ENCODE data around the gene EZH2. TPM values are rescaled to one million over a fixed set of nuclear protein-coding genes. Genes with fewer than 3 reads are reported as not detected.

The EZH2 gene
- total and polyA plus RNA-seq, 2 of the 4 experiments (the other 2 are of a cell fraction): 13.1 to 19.8 TPM

GRCh38 chr7:148825338-148825737 is 58.8 kb downstream of the EZH2 start:
- Histone ChIP-seq H4K91ac (ENCODE audit: insufficient read depth, low read depth, low read length) (no peak overlapping the region), H4K5ac (ENCODE audit: low read depth, low read length) (peak overlapping the region; percentile 57; the same call in 1 of the 2 replicates), H3K4me2 (ENCODE audit: low read depth, low read length) (no peak overlapping the region), H3K9ac (ENCODE audit: low read depth, low read length) (no peak overlapping the region), H3K23ac (ENCODE audit: low read depth, low read length) (peak overlapping the region; percentile 71; the same call in 1 of the 2 replicates), H2BK120ac (ENCODE audit: low read depth, low read length) (no peak overlapping the region), H3K4me1 (ENCODE audit: control insufficient read depth, insufficient read depth, low read length) (peaks cover 2% of the 10 kb centered on the region; the same call in 1 of the 2 replicates), H2AFZ (replicated peaks; ENCODE audit: low read length, poor library complexity) (no peak overlapping the region), H3K79me1 (ENCODE audit: low read depth in 1 of 2, low read length in 2 of 2) (peaks cover 2 to 4% of the 10 kb centered on the region in 2 experiments; a peak in 3 of 4 replicates), H4K20me1 (ENCODE audit: insufficient read depth, low read length) (no peaks in the 10 kb centered on the region), H3K27ac (ENCODE audit: insufficient read depth, low read length) (no peak overlapping the region), H2AK5ac (ENCODE audit: low read depth, low read length) (no peak overlapping the region), H3K9me1 (ENCODE audit: insufficient read depth, low read length) (peaks cover 3% of the 10 kb centered on the region), H2AK9ac (replicated peaks; ENCODE audit: low read depth, low read length, poor library complexity) (no peak overlapping the region), H3K56ac (ENCODE audit: extremely low read depth, insufficient read depth, low read length) (no peak overlapping the region), H2BK15ac (ENCODE audit: low read depth, low read length) (no peak overlapping the region), H3K27me3 (ENCODE audit: control insufficient read depth, insufficient read depth, low read length) (no peaks in the 10 kb centered on the region), H3K36me3 (ENCODE audit: control insufficient read depth, insufficient read depth, low read length) (peaks cover 5% of the 10 kb centered on the region; the same call in 1 of the 2 replicates), H3K18ac (ENCODE audit: low read depth, low read length) (no peak overlapping the region), H3K9me3 (ENCODE audit: control insufficient read depth, insufficient read depth, low read length) (no peaks in the 10 kb centered on the region), H3K4ac (ENCODE audit: low read depth, low read length) (no peak overlapping the region), H3K14ac (replicated peaks; ENCODE audit: low read depth, low read length) (no peak overlapping the region), H4K8ac (ENCODE audit: low read depth in 2 of 2, low read length in 2 of 2) (0 out of 4 replicates have a peak overlapping the region, but pooled peaks of 1 of the 2 experiments have one; percentile 47), H2BK5ac (ENCODE audit: low read depth, low read length, poor library complexity, severe bottlenecking) (no peak overlapping the region), H2BK20ac (ENCODE audit: low read depth, low read length) (no peak overlapping the region), H3K4me3 (ENCODE audit: insufficient read depth, low read depth, low read length) (no peak overlapping the region)
- POLR2A ChIA-PET (ENCODE audit: unreplicated experiment): no interaction called here
- intact Hi-C loops (cut with micrococcal nuclease): no loop called here
- in situ Hi-C loops (cut with MboI; ENCODE audit: low sequenced_read_pairs): no loop called here
- CTCF ChIA-PET: no interaction called here
- TF ChIP-seq RFX5 (IDR thresholded peaks at IDR 0.05; ENCODE audit: low read depth, low read length) (no peak), RAD21 (IDR thresholded peaks at IDR 0.05; ENCODE audit: low read length) (no peak), ELK1 (IDR thresholded peaks at IDR 0.05; ENCODE audit: borderline replicate concordance, low read depth, low read length) (no peak), NFE2L2 (IDR thresholded peaks at IDR 0.05; ENCODE audit: low read depth, low read length) (no peak), CEBPB (IDR thresholded peaks at IDR 0.05; ENCODE audit: low read depth, low read length) (no peak), BHLHE40 (IDR thresholded peaks at IDR 0.05; ENCODE audit: low read depth, low read length) (no peak), POLR2A (IDR thresholded peaks at IDR 0.05; ENCODE audit: low read depth, low read length) (no peak), USF2 (IDR thresholded peaks at IDR 0.05; ENCODE audit: low read depth, low read length) (no peak), CTCF (conservative IDR thresholded peaks at IDR 0.05; ENCODE audit: low read depth, low read length) (no peak), MAFK (IDR thresholded peaks at IDR 0.05; ENCODE audit: low read depth, low read length) (no peak), CHD1 (IDR thresholded peaks at IDR 0.05; ENCODE audit: low read depth, low read length) (no peak), RCOR1 (IDR thresholded peaks at IDR 0.05; ENCODE audit: insufficient replicate concordance, low read length) (no peak), FOS (IDR thresholded peaks at IDR 0.05; ENCODE audit: low read depth, low read length) (no peak), MAZ (IDR thresholded peaks at IDR 0.05; ENCODE audit: borderline replicate concordance, low read depth, low read length) (no peak), MXI1 (IDR thresholded peaks at IDR 0.05; ENCODE audit: borderline replicate concordance, low read depth, low read length) (no peak), SMC3 (IDR thresholded peaks at IDR 0.05; ENCODE audit: low read depth, low read length) (no peak)
- no peak for ATAC-seq (ENCODE audit: low read depth)
- dilution Hi-C loops (cut with HindIII; ENCODE audit: low sequenced_read_pairs, unreplicated experiment): no loop called here
- no TSS peak for BruUV-seq (replicated peaks)
- no peak for DNase-seq
- no CpG with 5 or more reads among the region's 5 CpGs for WGBS, 2 experiments (ENCODE audit: extremely low coverage in 2 of 2, insufficient read length in 1 of 2)
